ENCODE measurements around the gene RSBN1.

DNA sequence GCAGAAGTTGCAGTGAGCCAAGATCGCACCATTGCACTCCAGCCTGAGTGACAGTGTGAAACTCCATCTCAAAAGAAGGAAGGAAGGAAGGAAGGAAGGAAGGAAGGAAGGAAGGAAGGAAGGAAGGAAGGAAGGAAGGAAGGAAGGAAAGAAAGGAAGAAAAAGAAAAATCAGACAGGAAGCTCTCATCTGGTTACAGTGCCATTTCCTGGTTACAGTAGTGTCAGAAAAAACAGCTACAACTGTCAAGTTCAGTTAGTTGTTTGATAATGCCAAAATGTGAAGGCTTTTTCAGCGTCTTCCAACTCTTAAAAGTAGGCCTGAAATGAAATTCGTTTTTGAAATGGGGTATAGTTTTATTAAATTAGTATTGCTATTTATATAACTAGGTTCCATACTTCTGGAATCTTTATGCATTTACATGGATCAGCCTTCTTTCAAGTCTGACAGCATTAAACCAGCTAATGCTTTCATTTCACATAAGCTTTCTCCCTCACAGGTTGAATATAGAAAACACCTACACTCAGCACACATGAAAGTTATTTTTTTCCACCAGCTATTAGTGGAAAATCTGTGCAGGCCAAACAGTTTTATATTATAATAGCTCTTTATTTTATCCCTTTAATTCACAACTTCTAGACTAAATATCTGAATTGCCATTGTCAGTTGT is 38.0 kb upstream of the RSBN1 start:
- TF ChIP-seq, protein P1, sequence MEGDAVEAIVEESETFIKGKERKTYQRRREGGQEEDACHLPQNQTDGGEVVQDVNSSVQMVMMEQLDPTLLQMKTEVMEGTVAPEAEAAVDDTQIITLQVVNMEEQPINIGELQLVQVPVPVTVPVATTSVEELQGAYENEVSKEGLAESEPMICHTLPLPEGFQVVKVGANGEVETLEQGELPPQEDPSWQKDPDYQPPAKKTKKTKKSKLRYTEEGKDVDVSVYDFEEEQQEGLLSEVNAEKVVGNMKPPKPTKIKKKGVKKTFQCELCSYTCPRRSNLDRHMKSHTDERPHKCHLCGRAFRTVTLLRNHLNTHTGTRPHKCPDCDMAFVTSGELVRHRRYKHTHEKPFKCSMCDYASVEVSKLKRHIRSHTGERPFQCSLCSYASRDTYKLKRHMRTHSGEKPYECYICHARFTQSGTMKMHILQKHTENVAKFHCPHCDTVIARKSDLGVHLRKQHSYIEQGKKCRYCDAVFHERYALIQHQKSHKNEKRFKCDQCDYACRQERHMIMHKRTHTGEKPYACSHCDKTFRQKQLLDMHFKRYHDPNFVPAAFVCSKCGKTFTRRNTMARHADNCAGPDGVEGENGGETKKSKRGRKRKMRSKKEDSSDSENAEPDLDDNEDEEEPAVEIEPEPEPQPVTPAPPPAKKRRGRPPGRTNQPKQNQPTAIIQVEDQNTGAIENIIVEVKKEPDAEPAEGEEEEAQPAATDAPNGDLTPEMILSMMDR (IDR thresholded peaks at IDR 0.05) = no peak
- no peak for TF ChIP-seq EZH2 (IDR thresholded peaks at IDR 0.05)

Data from neural progenitor cell (in vitro differentiated cells).